Measurements from ENCODE around the gene ALCAM. TPM values are rescaled to one million over a fixed set of nuclear protein-coding genes. Genes with fewer than 3 reads are reported as not detected.

The ALCAM gene
- total RNA-seq, 2 donors from 2014 or later = 17.8 to 29.6 TPM

DNA sequence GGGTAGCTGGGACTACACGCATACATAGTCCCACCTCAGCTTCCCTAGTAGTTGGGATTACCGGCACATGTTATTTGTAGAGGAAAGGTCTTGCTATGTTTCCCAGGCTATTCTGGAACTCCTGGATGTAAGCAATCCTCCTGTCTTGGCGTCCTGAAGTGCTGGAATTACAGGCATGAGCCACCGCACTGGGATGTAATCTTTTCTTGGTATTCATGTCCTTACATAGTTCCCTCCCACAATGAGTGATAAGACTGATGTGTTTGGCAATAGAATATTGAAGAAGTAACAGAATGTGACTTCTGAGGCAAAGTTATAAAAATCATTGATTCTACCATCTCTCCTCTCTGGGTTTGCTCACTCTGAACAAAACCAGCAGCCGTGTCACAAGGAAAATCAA lies 22.7 kb upstream of the ALCAM start:
- Histone ChIP-seq H3K4me1 (no peaks in the 10 kb centered on the region), H3K4me3 (no peak overlapping the region), H3K9me3 (no peaks in the 10 kb centered on the region), H3K27ac (no peak overlapping the region), H3K36me3 (no peaks in the 10 kb centered on the region), H3K27me3 (no peaks in the 10 kb centered on the region), H3K9ac (ENCODE audit: low read depth in 2 of 2, low read length in 2 of 2) (no peak overlapping the region)
- DNase-seq = no peak
- TF ChIP-seq, protein P1, sequence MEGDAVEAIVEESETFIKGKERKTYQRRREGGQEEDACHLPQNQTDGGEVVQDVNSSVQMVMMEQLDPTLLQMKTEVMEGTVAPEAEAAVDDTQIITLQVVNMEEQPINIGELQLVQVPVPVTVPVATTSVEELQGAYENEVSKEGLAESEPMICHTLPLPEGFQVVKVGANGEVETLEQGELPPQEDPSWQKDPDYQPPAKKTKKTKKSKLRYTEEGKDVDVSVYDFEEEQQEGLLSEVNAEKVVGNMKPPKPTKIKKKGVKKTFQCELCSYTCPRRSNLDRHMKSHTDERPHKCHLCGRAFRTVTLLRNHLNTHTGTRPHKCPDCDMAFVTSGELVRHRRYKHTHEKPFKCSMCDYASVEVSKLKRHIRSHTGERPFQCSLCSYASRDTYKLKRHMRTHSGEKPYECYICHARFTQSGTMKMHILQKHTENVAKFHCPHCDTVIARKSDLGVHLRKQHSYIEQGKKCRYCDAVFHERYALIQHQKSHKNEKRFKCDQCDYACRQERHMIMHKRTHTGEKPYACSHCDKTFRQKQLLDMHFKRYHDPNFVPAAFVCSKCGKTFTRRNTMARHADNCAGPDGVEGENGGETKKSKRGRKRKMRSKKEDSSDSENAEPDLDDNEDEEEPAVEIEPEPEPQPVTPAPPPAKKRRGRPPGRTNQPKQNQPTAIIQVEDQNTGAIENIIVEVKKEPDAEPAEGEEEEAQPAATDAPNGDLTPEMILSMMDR (IDR thresholded peaks at IDR 0.05) = no peak
- intact Hi-C loops (cut with DNase I) = no loop called here

DNA sequence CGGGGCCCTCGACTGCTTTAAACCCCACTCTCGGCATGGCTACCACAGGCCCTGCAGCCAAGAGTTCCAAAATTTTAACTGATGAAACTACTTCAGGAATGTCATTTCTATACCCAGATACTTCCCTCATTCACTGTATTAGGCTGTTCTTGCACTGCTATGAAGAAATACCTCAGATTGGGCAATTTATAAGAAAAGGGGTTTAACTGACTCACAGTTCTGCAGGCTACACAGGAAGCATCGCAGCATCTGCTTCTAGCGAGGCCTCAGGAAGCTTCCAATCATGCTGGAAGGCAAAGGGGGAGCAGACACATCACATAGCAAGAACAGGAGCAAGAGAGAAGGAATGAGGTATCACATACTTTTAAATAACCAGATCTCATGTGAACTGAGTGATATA lies 21.6 kb upstream of the ALCAM start:
- H3K27me3 ChIP-seq = no peaks in the 10 kb centered on the region
- H3K27ac ChIP-seq = no peak overlapping the region
- DNase-seq = no peak
- intact Hi-C loops (cut with DNase I) = no loop called here
- TF ChIP-seq, protein P1 (IDR thresholded peaks at IDR 0.05) = no peak
- no peaks in the 10 kb centered on the region for H3K4me1 ChIP-seq
- no peak overlapping the region for H3K4me3 ChIP-seq
- no peaks in the 10 kb centered on the region for H3K36me3 ChIP-seq
- no peaks in the 10 kb centered on the region for H3K9me3 ChIP-seq
- H3K9ac ChIP-seq (ENCODE audit: low read depth in 2 of 2, low read length in 2 of 2) = no peak overlapping the region

DNA sequence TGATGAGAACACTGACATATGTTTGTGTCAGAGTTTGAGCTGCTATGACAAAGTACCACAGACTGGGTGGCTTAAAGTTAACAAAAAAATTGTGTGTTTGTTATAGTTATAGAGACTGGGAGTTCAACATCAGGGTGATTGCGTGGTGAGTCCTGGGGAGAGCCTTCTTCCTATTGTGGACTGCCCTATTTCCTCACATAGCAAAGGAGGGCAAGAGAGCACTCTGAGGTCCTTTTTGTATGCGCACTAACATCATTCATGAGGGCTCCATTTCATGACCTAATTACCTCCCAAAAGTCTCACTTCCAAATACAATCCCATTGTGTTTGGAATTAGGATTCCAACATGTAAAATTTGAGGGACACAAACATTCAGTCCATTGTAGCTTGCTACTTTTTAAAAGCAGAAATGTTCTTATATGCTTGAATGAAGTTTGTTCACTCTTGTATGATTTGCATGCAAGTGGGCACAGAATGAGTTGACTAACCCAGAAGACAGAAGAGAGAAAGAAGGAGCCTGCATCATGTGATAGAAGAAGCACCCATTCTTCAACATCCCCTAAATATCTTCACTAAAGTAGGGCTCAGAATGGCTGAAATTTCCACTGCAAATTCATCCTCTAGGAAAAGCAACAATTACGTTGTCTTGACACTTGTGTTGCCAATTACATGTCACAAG lies 18.9 kb upstream of the ALCAM start:
- no peaks in the 10 kb centered on the region for H3K4me1 ChIP-seq
- DNase-seq = no peak
- no peak overlapping the region for H3K9ac ChIP-seq (ENCODE audit: low read depth in 2 of 2, low read length in 2 of 2)

DNA sequence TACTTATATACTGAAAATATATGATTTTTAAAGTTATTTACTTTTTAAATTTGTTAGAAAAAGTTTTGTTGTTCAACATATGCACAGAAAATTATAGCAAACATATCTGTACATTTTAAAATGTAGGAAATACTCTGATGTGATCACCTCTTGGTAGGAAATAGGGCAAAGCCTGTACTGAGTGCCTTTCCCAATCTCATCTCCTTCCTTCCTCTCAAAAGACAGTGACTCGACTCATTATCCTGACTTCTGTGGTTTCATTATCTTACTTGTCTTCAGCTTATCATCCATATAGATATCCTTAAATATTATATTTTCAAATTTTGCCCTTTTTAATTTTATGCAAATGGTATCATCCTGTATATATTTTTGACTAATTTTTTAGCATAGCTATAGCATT lies 18.4 kb upstream of the ALCAM start:
- DNase-seq = no peak
- Histone ChIP-seq H3K9ac (ENCODE audit: low read depth in 2 of 2, low read length in 2 of 2) (no peak overlapping the region), H3K4me3 (no peak overlapping the region), H3K9me3 (no peaks in the 10 kb centered on the region), H3K27ac (no peak overlapping the region), H3K36me3 (no peaks in the 10 kb centered on the region), H3K27me3 (no peaks in the 10 kb centered on the region), H3K4me1 (no peaks in the 10 kb centered on the region)
- intact Hi-C loops (cut with DNase I) = no loop called here
- TF ChIP-seq, protein P1 (IDR thresholded peaks at IDR 0.05) = no peak

More for the DNA sequence above, 18.9 kb upstream of the ALCAM start:
- intact Hi-C loops (cut with DNase I) = no loop called here
- H3K27ac ChIP-seq = no peak overlapping the region
- no peak overlapping the region for H3K4me3 ChIP-seq
- TF ChIP-seq, protein P1 (IDR thresholded peaks at IDR 0.05) = no peak
- H3K36me3 ChIP-seq = no peaks in the 10 kb centered on the region
- H3K27me3 ChIP-seq = no peaks in the 10 kb centered on the region
- H3K9me3 ChIP-seq = no peaks in the 10 kb centered on the region

DNA sequence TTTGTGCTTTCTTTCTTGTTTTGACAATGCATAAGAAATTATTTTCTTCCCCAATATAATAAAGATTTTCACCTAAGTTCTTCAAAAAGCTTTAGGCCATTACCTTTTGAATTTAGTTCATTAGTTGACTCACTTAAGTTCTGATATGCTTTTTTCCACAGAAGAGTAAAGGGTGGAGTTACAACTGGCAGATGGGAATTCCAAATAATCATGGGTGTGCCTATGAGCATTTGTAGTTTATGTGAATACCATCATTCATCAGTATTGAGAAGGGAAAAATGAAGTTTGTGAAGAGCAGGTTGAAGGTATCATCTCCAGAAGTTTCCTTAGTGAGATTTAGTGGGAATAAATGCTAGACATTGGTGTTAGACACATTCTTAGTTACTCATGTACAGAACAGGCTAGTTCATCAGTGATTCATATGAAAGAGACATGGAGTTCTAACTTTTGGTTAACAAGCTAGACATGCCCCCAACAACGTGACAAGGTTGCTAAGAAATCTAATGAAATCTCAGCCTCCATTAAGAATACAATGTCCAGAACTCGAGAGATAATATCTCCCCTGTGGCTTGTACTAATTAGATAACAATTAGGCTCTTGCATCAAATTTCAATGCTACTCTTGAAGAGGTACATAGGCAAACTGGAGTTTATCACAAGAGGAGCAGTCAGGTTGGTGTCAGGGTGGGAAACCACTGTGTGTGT lies 16.9 kb upstream of the ALCAM start:
- DNase-seq = no peak
- H3K4me1 ChIP-seq = no peaks in the 10 kb centered on the region
- intact Hi-C loops (cut with DNase I) = no loop called here
- no peak overlapping the region for H3K27ac ChIP-seq
- H3K9me3 ChIP-seq = no peaks in the 10 kb centered on the region
- no peak overlapping the region for H3K9ac ChIP-seq (ENCODE audit: low read depth in 2 of 2, low read length in 2 of 2)
- TF ChIP-seq, protein P1 (IDR thresholded peaks at IDR 0.05) = no peak
- H3K27me3 ChIP-seq = no peaks in the 10 kb centered on the region
- H3K4me3 ChIP-seq = no peak overlapping the region
- no peaks in the 10 kb centered on the region for H3K36me3 ChIP-seq
